K562 (cell line): ENCODE measurements around the gene CREM.

ENCODE experiments used
- EHMT2 ChIP-seq: fragments of 450-650 bp; IDR thresholded peaks from 2 replicates; pipeline ENCODE4 v1.6.1; 2018; ENCODE audit warnings: antibody characterized with exemption
- MYC ChIP-seq, 2 experiments: fragments of 250-450 bp in 1 of 2; sonication (Bioruptor Pico) in 1 of 2; IDR thresholded peaks; 2 replicates each; pipeline versions ENCODE4 v1.5.1 to v1.6.1; 2012 to 2021; ENCODE audit warnings: low read depth in 2 of 2, borderline replicate concordance in 1 of 2, improper control_type of control experiment in 1 of 2, low read length in 1 of 2, mild to moderate bottlenecking in 1 of 2, moderate library complexity in 1 of 2
- ZNF224 ChIP-seq: sonication (generic); formaldehyde crosslinking; IDR thresholded peaks from 2 replicates; pipeline ENCODE4 v1.8.0; 2022; ENCODE audit warnings: mild to moderate bottlenecking, missing genetic modification reagents
- TF ChIP-seq, protein P1 (sequence below): fragments of 250-450 bp; sonication (Bioruptor Pico); IDR thresholded peaks from 2 replicates; pipeline ENCODE4 v1.4.0; 2020; ENCODE audit warnings: mild to moderate bottlenecking, moderate library complexity
- TF ChIP-seq, protein P2 (sequence below), 3 experiments: IDR thresholded peaks in 2 of 3; conservative IDR thresholded peaks in 1 of 3; 2 replicates each; pipeline ENCODE4 v1.5.1; 2011 to 2012; ENCODE audit warnings: low read length in 3 of 3, mild to moderate bottlenecking in 3 of 3, control low read depth in 2 of 3, improper control_type of control experiment in 1 of 3, inconsistent platforms in 1 of 3, low read depth in 1 of 3, mixed read lengths in 1 of 3, moderate library complexity in 1 of 3; ENCODE audit not compliant: insufficient read depth in 2 of 3

DNA sequence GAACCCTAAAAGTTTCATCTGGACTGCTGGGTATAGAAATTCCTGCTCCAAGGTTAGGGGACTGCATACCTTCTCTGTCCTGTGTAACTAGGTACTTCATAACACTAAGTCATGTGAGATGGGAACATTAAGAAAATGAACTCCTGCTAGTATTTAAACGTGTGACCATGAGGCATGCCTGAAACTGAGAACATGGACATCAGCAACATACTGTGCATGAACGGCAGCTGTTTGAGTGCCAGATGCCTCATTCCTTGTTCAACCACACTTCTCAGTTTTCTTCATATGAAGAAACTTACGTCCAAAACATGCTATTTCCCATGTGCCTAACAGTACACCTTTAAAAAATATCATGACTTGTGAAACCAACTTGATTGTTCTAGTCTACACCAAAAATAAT is 88.5 kb downstream of the CREM start:
- TF ChIP-seq EHMT2 (no peak), MYC (IDR thresholded peaks at IDR 0.05; ENCODE audit: low read depth, low read length) (no peak), MYC (CRISPR knock-in tag; IDR thresholded peaks at IDR 0.05; ENCODE audit: borderline replicate concordance, low read depth) (no peak), ZNF224 (CRISPR knock-in tag) (no peak)
- TF ChIP-seq, protein P1, sequence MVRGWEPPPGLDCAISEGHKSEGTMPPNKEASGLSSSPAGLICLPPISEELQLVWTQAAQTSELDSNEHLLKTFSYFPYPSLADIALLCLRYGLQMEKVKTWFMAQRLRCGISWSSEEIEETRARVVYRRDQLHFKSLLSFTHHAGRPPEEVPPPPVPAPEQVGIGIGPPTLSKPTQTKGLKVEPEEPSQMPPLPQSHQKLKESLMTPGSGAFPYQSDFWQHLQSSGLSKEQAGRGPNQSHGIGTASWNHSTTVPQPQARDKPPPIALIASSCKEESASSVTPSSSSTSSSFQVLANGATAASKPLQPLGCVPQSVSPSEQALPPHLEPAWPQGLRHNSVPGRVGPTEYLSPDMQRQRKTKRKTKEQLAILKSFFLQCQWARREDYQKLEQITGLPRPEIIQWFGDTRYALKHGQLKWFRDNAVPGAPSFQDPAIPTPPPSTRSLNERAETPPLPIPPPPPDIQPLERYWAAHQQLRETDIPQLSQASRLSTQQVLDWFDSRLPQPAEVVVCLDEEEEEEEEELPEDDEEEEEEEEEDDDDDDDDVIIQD (CRISPR knock-in tag) = no peak
- TF ChIP-seq, protein P2, sequence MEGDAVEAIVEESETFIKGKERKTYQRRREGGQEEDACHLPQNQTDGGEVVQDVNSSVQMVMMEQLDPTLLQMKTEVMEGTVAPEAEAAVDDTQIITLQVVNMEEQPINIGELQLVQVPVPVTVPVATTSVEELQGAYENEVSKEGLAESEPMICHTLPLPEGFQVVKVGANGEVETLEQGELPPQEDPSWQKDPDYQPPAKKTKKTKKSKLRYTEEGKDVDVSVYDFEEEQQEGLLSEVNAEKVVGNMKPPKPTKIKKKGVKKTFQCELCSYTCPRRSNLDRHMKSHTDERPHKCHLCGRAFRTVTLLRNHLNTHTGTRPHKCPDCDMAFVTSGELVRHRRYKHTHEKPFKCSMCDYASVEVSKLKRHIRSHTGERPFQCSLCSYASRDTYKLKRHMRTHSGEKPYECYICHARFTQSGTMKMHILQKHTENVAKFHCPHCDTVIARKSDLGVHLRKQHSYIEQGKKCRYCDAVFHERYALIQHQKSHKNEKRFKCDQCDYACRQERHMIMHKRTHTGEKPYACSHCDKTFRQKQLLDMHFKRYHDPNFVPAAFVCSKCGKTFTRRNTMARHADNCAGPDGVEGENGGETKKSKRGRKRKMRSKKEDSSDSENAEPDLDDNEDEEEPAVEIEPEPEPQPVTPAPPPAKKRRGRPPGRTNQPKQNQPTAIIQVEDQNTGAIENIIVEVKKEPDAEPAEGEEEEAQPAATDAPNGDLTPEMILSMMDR (IDR thresholded peaks at IDR 0.05 in 2 of 3, conservative IDR thresholded peaks at IDR 0.05 in 1 of 3; ENCODE audit: insufficient read depth in 2 of 3, low read depth in 1 of 3, low read length in 3 of 3) = no peak
